ENCODE data around the gene NHLRC4. TPM values are rescaled to one million over a fixed set of nuclear protein-coding genes. Genes with fewer than 3 reads are reported as not detected.

The NHLRC4 gene
- total and polyA plus RNA-seq, 4 donors: 2.3 to 8.6 (median 5.7) TPM

DNA sequence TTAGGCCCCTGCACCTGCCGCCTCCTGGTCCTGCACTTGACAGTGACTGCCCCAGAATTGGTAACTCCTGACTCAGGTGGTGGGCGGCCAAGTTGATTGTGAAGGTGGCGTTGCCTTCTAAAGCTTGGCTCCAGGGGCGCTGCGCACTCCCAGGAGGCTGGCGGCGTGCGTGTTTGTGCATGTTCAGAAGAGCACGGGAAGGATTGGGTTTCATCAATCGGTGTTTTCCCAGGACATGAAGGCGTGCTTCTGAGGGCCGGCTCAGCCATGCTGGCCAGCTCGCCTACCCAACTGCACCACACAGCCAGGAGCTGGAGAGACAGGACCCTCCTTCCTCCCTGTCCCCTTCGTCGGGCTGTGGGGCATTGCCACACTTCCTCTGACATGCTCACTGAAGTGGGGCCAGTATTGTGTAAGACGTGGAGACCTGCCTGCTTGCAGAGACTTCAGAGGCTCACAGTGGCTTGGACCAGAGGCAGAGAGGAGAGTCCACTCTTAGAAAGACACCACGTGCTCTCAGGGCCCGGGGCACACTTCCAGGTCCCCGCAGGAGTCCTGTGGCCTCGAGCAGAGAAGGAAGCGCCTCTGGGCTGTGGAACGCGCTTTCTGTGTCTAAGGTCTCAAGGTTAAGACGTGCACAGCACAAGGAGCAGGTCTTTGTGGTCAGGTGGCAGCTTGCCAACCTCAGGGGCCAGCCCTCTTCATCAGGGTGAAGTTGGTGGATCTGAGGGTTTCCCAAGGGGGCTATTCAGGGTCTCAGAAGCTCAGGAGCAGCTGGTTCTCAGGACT lies 25.9 kb downstream of the NHLRC4 start:
- peaks cover 0 to 5% (median 3%) of the 10 kb centered on the region in 4 donors for H3K36me3 ChIP-seq (ENCODE audit: control insufficient read depth in 4 of 4, insufficient read depth in 4 of 4, low read length in 4 of 4)
- ATAC-seq (ENCODE audit: insufficient read depth, low FRiP score) (no peak), DNase-seq (peak in 2 of 3 donors; percentile 29 to 46)
- TF ChIP-seq, protein P1, sequence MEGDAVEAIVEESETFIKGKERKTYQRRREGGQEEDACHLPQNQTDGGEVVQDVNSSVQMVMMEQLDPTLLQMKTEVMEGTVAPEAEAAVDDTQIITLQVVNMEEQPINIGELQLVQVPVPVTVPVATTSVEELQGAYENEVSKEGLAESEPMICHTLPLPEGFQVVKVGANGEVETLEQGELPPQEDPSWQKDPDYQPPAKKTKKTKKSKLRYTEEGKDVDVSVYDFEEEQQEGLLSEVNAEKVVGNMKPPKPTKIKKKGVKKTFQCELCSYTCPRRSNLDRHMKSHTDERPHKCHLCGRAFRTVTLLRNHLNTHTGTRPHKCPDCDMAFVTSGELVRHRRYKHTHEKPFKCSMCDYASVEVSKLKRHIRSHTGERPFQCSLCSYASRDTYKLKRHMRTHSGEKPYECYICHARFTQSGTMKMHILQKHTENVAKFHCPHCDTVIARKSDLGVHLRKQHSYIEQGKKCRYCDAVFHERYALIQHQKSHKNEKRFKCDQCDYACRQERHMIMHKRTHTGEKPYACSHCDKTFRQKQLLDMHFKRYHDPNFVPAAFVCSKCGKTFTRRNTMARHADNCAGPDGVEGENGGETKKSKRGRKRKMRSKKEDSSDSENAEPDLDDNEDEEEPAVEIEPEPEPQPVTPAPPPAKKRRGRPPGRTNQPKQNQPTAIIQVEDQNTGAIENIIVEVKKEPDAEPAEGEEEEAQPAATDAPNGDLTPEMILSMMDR (IDR thresholded peaks at IDR 0.05; ENCODE audit: control extremely low read depth, extremely low read depth): no peak
- H3K27ac ChIP-seq (ENCODE audit: low read depth in 1 of 2, low read length in 1 of 2): peak overlapping the region in 1 of 2 donors; percentile 71
- 39 to 49% methylated on average over 24 of the region's 24 CpGs for WGBS, 2 donors
- H3K9me3 ChIP-seq (ENCODE audit: control insufficient read depth in 4 of 4, insufficient read depth in 3 of 4, low read length in 3 of 4): no peaks in the 10 kb centered on the region
- peaks cover 0 to 38% (median 21%) of the 10 kb centered on the region in 5 donors for H3K4me1 ChIP-seq (ENCODE audit: control insufficient read depth in 5 of 5, insufficient read depth in 5 of 5, low read length in 5 of 5)
- no peak overlapping the region for H3K9ac ChIP-seq (ENCODE audit: insufficient read depth in 1 of 2, low read length in 2 of 2)
- H3K27me3 ChIP-seq (ENCODE audit: control insufficient read depth in 3 of 3, insufficient read depth in 3 of 3, low read length in 2 of 3): no peaks in the 10 kb centered on the region
- no peak overlapping the region for H3K4me3 ChIP-seq

DNA sequence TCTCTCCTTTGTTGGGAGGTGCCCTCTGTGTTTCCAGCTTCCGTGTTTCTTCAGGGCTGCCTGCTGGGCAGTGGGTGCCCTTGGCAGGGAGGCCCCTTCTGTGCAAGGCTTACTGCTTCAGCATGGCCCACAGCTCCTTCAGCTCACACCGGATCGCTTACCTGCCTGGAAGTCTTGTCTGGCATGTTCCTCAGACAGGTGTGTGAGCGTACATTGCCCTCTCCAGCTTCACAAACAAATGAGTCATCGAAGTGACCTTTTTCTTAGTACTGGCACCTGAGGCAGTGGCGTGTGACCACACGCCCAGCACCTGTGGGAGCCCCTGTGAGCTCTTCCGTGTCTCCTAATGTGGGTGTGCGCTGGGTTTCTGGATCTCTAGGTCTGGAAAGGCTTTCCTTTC lies 26.6 kb downstream of the NHLRC4 start:
- Histone ChIP-seq H3K9me3 (ENCODE audit: control insufficient read depth in 4 of 4, insufficient read depth in 3 of 4, low read length in 3 of 4) (no peaks in the 10 kb centered on the region), H3K4me1 (ENCODE audit: control insufficient read depth in 5 of 5, insufficient read depth in 5 of 5, low read length in 5 of 5) (peaks cover 0 to 31% (median 21%) of the 10 kb centered on the region in 5 donors), H3K36me3 (ENCODE audit: control insufficient read depth in 4 of 4, insufficient read depth in 4 of 4, low read length in 4 of 4) (peaks cover 0 to 5% (median 3%) of the 10 kb centered on the region in 4 donors), H3K27ac (ENCODE audit: low read depth in 1 of 2, low read length in 1 of 2) (peak overlapping the region in 1 of 2 donors; percentile 71), H3K27me3 (ENCODE audit: control insufficient read depth in 3 of 3, insufficient read depth in 3 of 3, low read length in 2 of 3) (no peaks in the 10 kb centered on the region), H3K9ac (ENCODE audit: insufficient read depth in 1 of 2, low read length in 2 of 2) (no peak overlapping the region), H3K4me3 (no peak overlapping the region)
- DNase-seq (peak in 1 of 3 donors; percentile 19), ATAC-seq (ENCODE audit: insufficient read depth, low FRiP score) (no peak)
- TF ChIP-seq, protein P1 (IDR thresholded peaks at IDR 0.05; ENCODE audit: control extremely low read depth, extremely low read depth): no peak
- 70 to 87% methylated on average over 9 of the region's 9 CpGs for WGBS, 2 donors

DNA sequence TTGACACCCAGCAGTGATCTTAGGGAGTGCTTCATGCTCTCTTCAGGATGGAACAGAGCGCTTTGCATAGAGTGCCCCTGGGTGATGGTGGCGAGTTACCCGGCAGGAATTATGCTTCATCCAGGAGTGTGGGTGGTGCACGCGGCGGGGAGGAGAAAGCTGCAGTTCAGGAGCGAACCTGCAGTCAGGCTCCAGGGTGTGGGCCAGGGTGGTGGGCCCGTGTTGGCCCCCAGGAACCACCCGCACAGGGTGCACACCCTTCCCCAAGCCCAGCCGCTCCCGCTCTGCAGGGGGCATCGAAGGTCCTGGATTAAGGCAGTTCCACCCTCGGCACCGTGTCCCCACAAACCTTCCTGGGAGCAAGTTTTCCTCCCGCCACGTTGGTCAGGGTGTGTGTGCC lies 27.0 kb downstream of the NHLRC4 start:
- peaks cover 0 to 31% (median 21%) of the 10 kb centered on the region in 5 donors for H3K4me1 ChIP-seq (ENCODE audit: control insufficient read depth in 5 of 5, insufficient read depth in 5 of 5, low read length in 5 of 5)
- no peaks in the 10 kb centered on the region for H3K27me3 ChIP-seq (ENCODE audit: control insufficient read depth in 3 of 3, insufficient read depth in 3 of 3, low read length in 2 of 3)
- WGBS, 2 donors: 80 to 91% methylated on average over 16 of the region's 16 CpGs
- no peak overlapping the region for H3K9ac ChIP-seq (ENCODE audit: insufficient read depth in 1 of 2, low read length in 2 of 2)
- H3K27ac ChIP-seq (ENCODE audit: low read depth in 1 of 2, low read length in 1 of 2): peak overlapping the region in 1 of 2 donors; percentile 71
- peaks cover 0 to 5% (median 4%) of the 10 kb centered on the region in 4 donors for H3K36me3 ChIP-seq (ENCODE audit: control insufficient read depth in 4 of 4, insufficient read depth in 4 of 4, low read length in 4 of 4)
- ATAC-seq (ENCODE audit: insufficient read depth, low FRiP score): no peak
- TF ChIP-seq, protein P1 (IDR thresholded peaks at IDR 0.05; ENCODE audit: control extremely low read depth, extremely low read depth): no peak
- H3K9me3 ChIP-seq (ENCODE audit: control insufficient read depth in 4 of 4, insufficient read depth in 3 of 4, low read length in 3 of 4): no peaks in the 10 kb centered on the region
- DNase-seq: no peak
- no peak overlapping the region for H3K4me3 ChIP-seq

All from lung (tissue), 12 donors.